Measurements from ENCODE around the gene DNAJC3. TPM values are rescaled to one million over a fixed set of nuclear protein-coding genes. Genes with fewer than 3 reads are reported as not detected.
A peak's percentile ranks its signal among the peaks of the same experiment; 100 is the strongest.

Gene DNAJC3, protein sequence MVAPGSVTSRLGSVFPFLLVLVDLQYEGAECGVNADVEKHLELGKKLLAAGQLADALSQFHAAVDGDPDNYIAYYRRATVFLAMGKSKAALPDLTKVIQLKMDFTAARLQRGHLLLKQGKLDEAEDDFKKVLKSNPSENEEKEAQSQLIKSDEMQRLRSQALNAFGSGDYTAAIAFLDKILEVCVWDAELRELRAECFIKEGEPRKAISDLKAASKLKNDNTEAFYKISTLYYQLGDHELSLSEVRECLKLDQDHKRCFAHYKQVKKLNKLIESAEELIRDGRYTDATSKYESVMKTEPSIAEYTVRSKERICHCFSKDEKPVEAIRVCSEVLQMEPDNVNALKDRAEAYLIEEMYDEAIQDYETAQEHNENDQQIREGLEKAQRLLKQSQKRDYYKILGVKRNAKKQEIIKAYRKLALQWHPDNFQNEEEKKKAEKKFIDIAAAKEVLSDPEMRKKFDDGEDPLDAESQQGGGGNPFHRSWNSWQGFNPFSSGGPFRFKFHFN
- total RNA-seq (100 to 1,000 TPM in 1 of 2 donors, 10 to 100 TPM in 1; 40.3 to 121 TPM), polyA plus RNA-seq (10 to 100 TPM; 32.0 to 33.9 TPM)

DNA sequence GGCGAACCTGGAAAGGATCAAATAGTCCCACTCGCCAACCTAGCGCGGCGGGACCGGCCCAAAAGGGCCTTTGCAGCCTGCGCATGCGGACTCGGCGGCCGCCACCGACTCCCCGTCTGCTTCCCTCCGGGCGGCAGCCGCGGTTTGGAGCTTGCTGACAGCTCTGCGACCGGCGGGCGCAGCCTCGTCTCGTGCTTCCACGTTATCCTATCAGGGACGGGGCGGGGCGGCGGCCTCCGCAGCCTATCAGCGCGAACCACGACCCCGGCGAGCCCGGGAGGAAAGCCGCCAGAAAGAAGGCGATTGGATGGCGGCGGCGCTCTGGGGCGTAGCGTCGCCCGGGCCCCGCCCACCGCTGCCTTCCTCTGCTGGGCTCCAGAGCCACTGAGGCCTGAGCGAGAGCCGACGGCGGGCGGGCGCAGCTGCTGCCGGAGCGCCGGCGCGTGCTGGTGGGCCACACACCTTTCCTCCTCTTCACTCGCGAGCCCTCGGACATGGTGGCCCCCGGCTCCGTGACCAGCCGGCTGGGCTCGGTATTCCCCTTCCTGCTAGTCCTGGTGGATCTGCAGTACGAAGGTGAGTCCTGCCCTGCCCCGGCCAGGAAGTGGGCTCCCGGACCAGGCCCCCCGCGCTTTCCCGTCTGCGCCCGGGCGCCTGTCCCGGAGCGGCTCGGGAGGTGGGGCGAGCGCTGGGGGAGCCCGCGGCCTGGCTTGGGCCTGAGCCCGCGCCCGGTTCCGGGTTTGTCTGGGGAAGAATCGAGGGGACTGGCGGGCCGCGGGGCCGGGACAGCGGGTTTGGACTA, at the start of gene DNAJC3:
Gene DNAJC3 (plus strand): TSS at position 378 of the 802 bp plus-strand sequence. CDS start 117 bp downstream, at position 495.
- WGBS, result under 1% methylated on average over 90 of the region's 90 CpGs
- TF ChIP-seq SP1 (IDR thresholded peaks at IDR 0.05) (peak; percentile 73), YY1 (IDR thresholded peaks at IDR 0.05) (peak; percentile 69), TAF1 (conservative IDR thresholded peaks at IDR 0.05) (peak; percentile 92), NR2F2 (IDR thresholded peaks at IDR 0.05) (no peak)
- TF ChIP-seq, protein P1, sequence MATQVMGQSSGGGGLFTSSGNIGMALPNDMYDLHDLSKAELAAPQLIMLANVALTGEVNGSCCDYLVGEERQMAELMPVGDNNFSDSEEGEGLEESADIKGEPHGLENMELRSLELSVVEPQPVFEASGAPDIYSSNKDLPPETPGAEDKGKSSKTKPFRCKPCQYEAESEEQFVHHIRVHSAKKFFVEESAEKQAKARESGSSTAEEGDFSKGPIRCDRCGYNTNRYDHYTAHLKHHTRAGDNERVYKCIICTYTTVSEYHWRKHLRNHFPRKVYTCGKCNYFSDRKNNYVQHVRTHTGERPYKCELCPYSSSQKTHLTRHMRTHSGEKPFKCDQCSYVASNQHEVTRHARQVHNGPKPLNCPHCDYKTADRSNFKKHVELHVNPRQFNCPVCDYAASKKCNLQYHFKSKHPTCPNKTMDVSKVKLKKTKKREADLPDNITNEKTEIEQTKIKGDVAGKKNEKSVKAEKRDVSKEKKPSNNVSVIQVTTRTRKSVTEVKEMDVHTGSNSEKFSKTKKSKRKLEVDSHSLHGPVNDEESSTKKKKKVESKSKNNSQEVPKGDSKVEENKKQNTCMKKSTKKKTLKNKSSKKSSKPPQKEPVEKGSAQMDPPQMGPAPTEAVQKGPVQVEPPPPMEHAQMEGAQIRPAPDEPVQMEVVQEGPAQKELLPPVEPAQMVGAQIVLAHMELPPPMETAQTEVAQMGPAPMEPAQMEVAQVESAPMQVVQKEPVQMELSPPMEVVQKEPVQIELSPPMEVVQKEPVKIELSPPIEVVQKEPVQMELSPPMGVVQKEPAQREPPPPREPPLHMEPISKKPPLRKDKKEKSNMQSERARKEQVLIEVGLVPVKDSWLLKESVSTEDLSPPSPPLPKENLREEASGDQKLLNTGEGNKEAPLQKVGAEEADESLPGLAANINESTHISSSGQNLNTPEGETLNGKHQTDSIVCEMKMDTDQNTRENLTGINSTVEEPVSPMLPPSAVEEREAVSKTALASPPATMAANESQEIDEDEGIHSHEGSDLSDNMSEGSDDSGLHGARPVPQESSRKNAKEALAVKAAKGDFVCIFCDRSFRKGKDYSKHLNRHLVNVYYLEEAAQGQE (IDR thresholded peaks at IDR 0.05), result peak; percentile 92
- Histone ChIP-seq H3K9me3 (ENCODE audit: control insufficient read depth in 4 of 4, low read length in 3 of 4) (peaks cover 0 to 5% (median under 1%) of the 10 kb centered on the region in 4 donors), H3K27ac (ENCODE audit: low read depth in 1 of 2, low read length in 2 of 2) (peak within 1 kb of the TSS; percentile 93 to 97), H3K9ac (ENCODE audit: low read depth in 1 of 2, low read length in 2 of 2) (peak within 1 kb of the TSS; percentile 82 to 87), H3K36me3 (ENCODE audit: control insufficient read depth in 4 of 4, insufficient read depth in 3 of 4, low read depth in 1 of 4, low read length in 3 of 4) (peaks cover 0 to 6% (median 3%) of the 10 kb centered on the region in 4 donors), H3K4me1 (ENCODE audit: control insufficient read depth in 4 of 4, insufficient read depth in 4 of 4, low read length in 3 of 4) (peaks cover 3 to 24% (median 8%) of the 10 kb centered on the region in 4 donors), H3K4me3 (ENCODE audit: low read depth in 1 of 3, low read length in 3 of 3) (peak within 1 kb of the TSS; percentile 84 to 94 (median 87)), H3K27me3 (ENCODE audit: control insufficient read depth in 4 of 4, insufficient read depth in 4 of 4, low read length in 3 of 4) (no peaks in the 10 kb centered on the region)
- peak; percentile 98 for DNase-seq (ENCODE audit: low spot score)

- no peak overlapping the region for H3K27ac ChIP-seq (ENCODE audit: low read depth in 1 of 2, low read length in 2 of 2)
- TF ChIP-seq NR2F2 (IDR thresholded peaks at IDR 0.05) (no peak), YY1 (IDR thresholded peaks at IDR 0.05) (no peak), SP1 (IDR thresholded peaks at IDR 0.05) (no peak), GABPA (IDR thresholded peaks at IDR 0.05 in 1 of 2, conservative IDR thresholded peaks at IDR 0.05 in 1 of 2) (no peak), MAX (IDR thresholded peaks at IDR 0.05) (no peak)
- TF ChIP-seq, protein P2, sequence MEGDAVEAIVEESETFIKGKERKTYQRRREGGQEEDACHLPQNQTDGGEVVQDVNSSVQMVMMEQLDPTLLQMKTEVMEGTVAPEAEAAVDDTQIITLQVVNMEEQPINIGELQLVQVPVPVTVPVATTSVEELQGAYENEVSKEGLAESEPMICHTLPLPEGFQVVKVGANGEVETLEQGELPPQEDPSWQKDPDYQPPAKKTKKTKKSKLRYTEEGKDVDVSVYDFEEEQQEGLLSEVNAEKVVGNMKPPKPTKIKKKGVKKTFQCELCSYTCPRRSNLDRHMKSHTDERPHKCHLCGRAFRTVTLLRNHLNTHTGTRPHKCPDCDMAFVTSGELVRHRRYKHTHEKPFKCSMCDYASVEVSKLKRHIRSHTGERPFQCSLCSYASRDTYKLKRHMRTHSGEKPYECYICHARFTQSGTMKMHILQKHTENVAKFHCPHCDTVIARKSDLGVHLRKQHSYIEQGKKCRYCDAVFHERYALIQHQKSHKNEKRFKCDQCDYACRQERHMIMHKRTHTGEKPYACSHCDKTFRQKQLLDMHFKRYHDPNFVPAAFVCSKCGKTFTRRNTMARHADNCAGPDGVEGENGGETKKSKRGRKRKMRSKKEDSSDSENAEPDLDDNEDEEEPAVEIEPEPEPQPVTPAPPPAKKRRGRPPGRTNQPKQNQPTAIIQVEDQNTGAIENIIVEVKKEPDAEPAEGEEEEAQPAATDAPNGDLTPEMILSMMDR (IDR thresholded peaks at IDR 0.05; ENCODE audit: low read depth, low read length, missing input control), result no peak
- TF ChIP-seq, protein P3, sequence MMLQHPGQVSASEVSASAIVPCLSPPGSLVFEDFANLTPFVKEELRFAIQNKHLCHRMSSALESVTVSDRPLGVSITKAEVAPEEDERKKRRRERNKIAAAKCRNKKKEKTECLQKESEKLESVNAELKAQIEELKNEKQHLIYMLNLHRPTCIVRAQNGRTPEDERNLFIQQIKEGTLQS (IDR thresholded peaks at IDR 0.05), result no peak
- peaks cover 0 to 2% (median 0%) of the 10 kb centered on the region in 4 donors for H3K4me1 ChIP-seq (ENCODE audit: control insufficient read depth in 4 of 4, insufficient read depth in 4 of 4, low read length in 3 of 4)
- WGBS, result 100% methylated on average over 1 of the region's 1 CpG
- H3K27me3 ChIP-seq (ENCODE audit: control insufficient read depth in 4 of 4, insufficient read depth in 4 of 4, low read length in 3 of 4), result no peaks in the 10 kb centered on the region
- H3K9ac ChIP-seq (ENCODE audit: low read depth in 1 of 2, low read length in 2 of 2), result no peak overlapping the region
- no peak for DNase-seq (ENCODE audit: low spot score)
- H3K9me3 ChIP-seq (ENCODE audit: control insufficient read depth in 4 of 4, low read length in 3 of 4), result no peaks in the 10 kb centered on the region
- H3K36me3 ChIP-seq (ENCODE audit: control insufficient read depth in 4 of 4, insufficient read depth in 3 of 4, low read depth in 1 of 4, low read length in 3 of 4), result no peaks in the 10 kb centered on the region
- no peak overlapping the region for H3K4me3 ChIP-seq (ENCODE audit: low read depth in 1 of 3, low read length in 3 of 3)
These were observed 49.3 kb upstream of the DNAJC3 start for GRCh38 chr13:95627590-95627989.

All from liver (tissue), 9 donors.